H9 (cell line): Measurements from ENCODE around the gene ST6GAL1. TPM values are rescaled to one million over a fixed set of nuclear protein-coding genes. Genes with fewer than 3 reads are reported as not detected.

Experiments used
- DNase-seq: peaks from one replicate; pipeline ENCODE4 v3.0.0-alpha.2; 2017
- H2AFZ ChIP-seq: one replicate; pipeline ENCODE4 v1.6.1; 2013; ENCODE audit warnings: mild to moderate bottlenecking, low read length, control low read depth, moderate library complexity
- H2AK5ac ChIP-seq: 2 replicates; pipeline ENCODE4 v1.6.1; 2013; ENCODE audit warnings: low read length, control low read depth, mixed read lengths; ENCODE audit not compliant: insufficient read length
- H2BK120ac ChIP-seq: one replicate; pipeline ENCODE4 v1.6.1; 2013; ENCODE audit warnings: low read depth, mild to moderate bottlenecking, low read length, control low read depth, inconsistent platforms; ENCODE audit not compliant: poor library complexity, severe bottlenecking
- H2BK12ac ChIP-seq: 2 replicates; pipeline ENCODE4 v1.6.1; 2013; ENCODE audit warnings: low read length, control low read depth, mixed read lengths, low read depth; ENCODE audit not compliant: insufficient read length
- H2BK15ac ChIP-seq: 2 replicates; pipeline ENCODE4 v1.6.1; 2013; ENCODE audit warnings: low read depth, low read length, control low read depth
- H2BK20ac ChIP-seq: one replicate; pipeline ENCODE4 v1.6.1; 2013; ENCODE audit warnings: low read depth, mild to moderate bottlenecking, low read length, control low read depth, inconsistent platforms; ENCODE audit not compliant: poor library complexity, severe bottlenecking
- H2BK5ac ChIP-seq: 2 replicates; pipeline ENCODE4 v1.6.1; 2013; ENCODE audit warnings: low read length, control low read depth, mixed read lengths; ENCODE audit not compliant: insufficient read length
- H3K14ac ChIP-seq: 2 replicates; pipeline ENCODE4 v1.6.1; 2013; ENCODE audit warnings: low read length, control low read depth; ENCODE audit not compliant: insufficient read depth
- H3K18ac ChIP-seq: 2 replicates; pipeline ENCODE4 v1.6.1; 2013; ENCODE audit warnings: low read depth, mild to moderate bottlenecking, mixed read lengths, low read length, control low read depth; ENCODE audit not compliant: insufficient read length
- H3K23ac ChIP-seq: 2 replicates; pipeline ENCODE4 v1.6.1; 2013; ENCODE audit warnings: low read length, control low read depth, mixed read lengths, low read depth; ENCODE audit not compliant: insufficient read length
- H3K23me2 ChIP-seq: 2 replicates; pipeline ENCODE4 v1.6.1; 2013; ENCODE audit warnings: low read depth, mild to moderate bottlenecking, mixed read lengths, low read length, control low read depth; ENCODE audit not compliant: insufficient read length, poor library complexity, severe bottlenecking
- H3K27ac ChIP-seq: 2 replicates; pipeline ENCODE4 v1.5.1; 2013; ENCODE audit warnings: low read length, control low read depth, mixed read lengths, low read depth; ENCODE audit not compliant: insufficient read length
- H3K27me3 ChIP-seq: 2 replicates; pipeline ENCODE4 v1.6.1; 2013; ENCODE audit warnings: low read length, control low read depth, inconsistent platforms; ENCODE audit not compliant: insufficient read depth
- H3K4ac ChIP-seq: 2 replicates; pipeline ENCODE4 v1.6.1; 2013; ENCODE audit warnings: low read depth, mild to moderate bottlenecking, control low read depth, inconsistent platforms, low read length, moderate library complexity
- H3K4me1 ChIP-seq: 2 replicates; pipeline ENCODE4 v1.6.1; 2013; ENCODE audit warnings: low read length, control low read depth, inconsistent platforms; ENCODE audit not compliant: insufficient read depth
- H3K4me2 ChIP-seq: 2 replicates; pipeline ENCODE4 v1.6.1; 2013; ENCODE audit warnings: low read length, control low read depth, mixed read lengths; ENCODE audit not compliant: insufficient read length, insufficient read depth
- H3K56ac ChIP-seq: 2 replicates; pipeline ENCODE4 v1.6.1; 2013; ENCODE audit warnings: low read depth, mild to moderate bottlenecking, mixed read lengths, low read length, control low read depth; ENCODE audit not compliant: insufficient read length
- H3K79me1 ChIP-seq: 2 replicates; pipeline ENCODE4 v1.6.1; 2013; ENCODE audit warnings: low read depth, mild to moderate bottlenecking, moderate library complexity, low read length, control low read depth, inconsistent platforms; ENCODE audit not compliant: insufficient read depth, poor library complexity, severe bottlenecking
- H3K79me2 ChIP-seq: 2 replicates; pipeline ENCODE4 v1.6.1; 2013; ENCODE audit warnings: low read length, control low read depth, inconsistent platforms; ENCODE audit not compliant: insufficient read depth
- H3K9ac ChIP-seq: 2 replicates; pipeline ENCODE4 v1.6.1; 2013; ENCODE audit warnings: low read length, control low read depth, mixed read lengths; ENCODE audit not compliant: insufficient read length; ENCODE audit errors: extremely low read depth
- H3K9me3 ChIP-seq: one replicate; pipeline ENCODE4 v1.6.1; 2013; ENCODE audit warnings: low read depth, low read length, inconsistent platforms; ENCODE audit not compliant: control insufficient read depth
- H3T11ph ChIP-seq: one replicate; pipeline ENCODE4 v1.6.1; 2013; ENCODE audit warnings: mild to moderate bottlenecking, low read length, control low read depth, inconsistent platforms
- H4K20me1 ChIP-seq: one replicate; pipeline ENCODE4 v1.6.1; 2013; ENCODE audit not compliant: control insufficient read depth, insufficient read length, insufficient read depth
- H4K5ac ChIP-seq: 2 replicates; pipeline ENCODE4 v1.6.1; 2013; ENCODE audit warnings: low read depth, mild to moderate bottlenecking, mixed read lengths, low read length, control low read depth; ENCODE audit not compliant: insufficient read length
- H4K8ac ChIP-seq: replicated peaks from 2 replicates; pipeline ENCODE4 v1.6.1; 2013; ENCODE audit warnings: low read length, control low read depth, mixed read lengths, low read depth; ENCODE audit not compliant: insufficient read length
- H4K91ac ChIP-seq: 2 replicates; pipeline ENCODE4 v1.6.1; 2013; ENCODE audit warnings: low read depth, mild to moderate bottlenecking, moderate library complexity, mixed read lengths, low read length, control low read depth; ENCODE audit not compliant: insufficient read length
- H3K27ac Mint-ChIP-seq, 3 experiments: 2 replicates in 2 of 3; 3 replicates in 1 of 3; pipeline ENCODE4 v1.8.0; 2020 to 2021; ENCODE audit warnings: mixed read lengths in 3 of 3, mild to moderate bottlenecking in 1 of 3, moderate library complexity in 1 of 3
- H3K27me3 Mint-ChIP-seq: 2 replicates; pipeline ENCODE4 v1.8.0; 2021; ENCODE audit warnings: low read depth, mild to moderate bottlenecking, moderate library complexity, mixed read lengths
- H3K36me3 Mint-ChIP-seq, 3 experiments: 2 replicates in 2 of 3; 3 replicates in 1 of 3; pipeline ENCODE4 v1.8.0; 2020 to 2021; ENCODE audit warnings: low read depth in 3 of 3, mixed read lengths in 3 of 3; ENCODE audit not compliant: insufficient read depth in 1 of 3
- H3K4me1 Mint-ChIP-seq, 2 experiments: 2 replicates each; pipeline ENCODE4 v1.8.0; 2020; ENCODE audit warnings: mixed read lengths in 2 of 2
- H3K4me3 Mint-ChIP-seq, 2 experiments: 2 replicates in 1 of 2; 3 replicates in 1 of 2; pipeline ENCODE4 v1.8.0; 2020 to 2021; ENCODE audit warnings: mild to moderate bottlenecking in 2 of 2, mixed read lengths in 2 of 2, moderate library complexity in 1 of 2
- H3K9me3 Mint-ChIP-seq, 2 experiments: 2 replicates in 1 of 2; 3 replicates in 1 of 2; pipeline ENCODE4 v1.8.0; 2020; ENCODE audit warnings: mild to moderate bottlenecking in 2 of 2, mixed read lengths in 2 of 2, moderate library complexity in 1 of 2
- WGBS: extraction: QIAGEN DNeasy Blood & Tissue Kit; methylation state at CpG from one replicate; pipeline ENCODE4 v1.1.7; 2013; ENCODE audit warnings: missing lambda C conversion rate, low lambda C conversion rate, mixed read lengths; ENCODE audit not compliant: insufficient read length; ENCODE audit errors: extremely low coverage; 5-methylcytosine and 5-hydroxymethylcytosine counted together
- total RNA-seq: library from RNA; stranded (reverse); gene quantifications from 2 replicates; pipeline ENCODE4 v1.2.1, GENCODE V29; 2021
- TF ChIP-seq, protein P1 (sequence below): fragments of 200-600 bp; sonication (generic); conservative IDR thresholded peaks from 3 replicates; pipeline ENCODE4 v1.8.0; 2021; ENCODE audit warnings: antibody characterized with exemption, mild to moderate bottlenecking

The ST6GAL1 gene
- total RNA-seq, 1 experiment from 2014 or later = 139 TPM

DNA sequence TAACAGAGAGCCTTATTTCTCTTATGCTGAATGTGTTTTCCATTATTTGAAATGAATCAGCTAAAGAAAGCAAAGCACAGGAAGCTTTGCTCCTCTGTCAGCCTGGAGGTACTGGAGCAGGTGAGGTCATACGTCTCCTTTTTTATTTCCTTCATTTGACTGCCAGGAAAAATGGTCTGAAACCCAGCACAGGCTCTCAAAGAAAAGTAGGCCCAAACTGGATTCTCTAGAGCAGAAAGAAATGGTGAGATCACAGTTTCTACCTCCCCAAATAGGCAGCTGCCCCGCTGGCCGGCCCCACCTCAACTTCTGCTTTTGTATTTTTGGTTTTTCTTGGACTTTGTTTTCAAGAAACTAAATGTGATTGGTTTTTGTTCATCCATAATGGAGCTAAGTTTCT, 113.9 kb downstream of the ST6GAL1 start:
- no peak overlapping the region for H3K18ac ChIP-seq
- H3K79me2 ChIP-seq = no peaks in the 10 kb centered on the region
- Mint-ChIP-seq H3K9me3 (peaks cover 0 to 5% of the 10 kb centered on the region in 2 experiments; a peak in 2 of 5 replicates), H3K4me3 (no peak overlapping the region), H3K27ac (0 out of 7 replicates have a peak overlapping the region, but pooled peaks of 1 of the 3 experiments have one; percentile 66), H3K36me3 (peaks cover 60 to 88% (median 87%) of the 10 kb centered on the region in 3 experiments), H3K27me3 (no peaks in the 10 kb centered on the region; the same call in 1 of the 2 replicates), H3K4me1 (no peaks in the 10 kb centered on the region; a peak in 1 of 4 replicates)
- H3T11ph ChIP-seq = no peak overlapping the region
- H3K9me3 ChIP-seq = no peaks in the 10 kb centered on the region
- no peak overlapping the region for H3K56ac ChIP-seq
- H4K91ac ChIP-seq = no peak overlapping the region
- no peaks in the 10 kb centered on the region for H4K20me1 ChIP-seq
- no peak overlapping the region for H3K23ac ChIP-seq
- H4K5ac ChIP-seq = no peak overlapping the region
- no peaks in the 10 kb centered on the region for H3K4me1 ChIP-seq
- no peak for DNase-seq
- no peak overlapping the region for H3K4me2 ChIP-seq
- H3K4ac ChIP-seq = no peak overlapping the region
- no peak overlapping the region for H4K8ac ChIP-seq
- no peak overlapping the region for H2AK5ac ChIP-seq
- H3K27me3 ChIP-seq = no peaks in the 10 kb centered on the region
- H3K27ac ChIP-seq = no peak overlapping the region
- no peak overlapping the region for H2BK15ac ChIP-seq
- TF ChIP-seq, protein P1, sequence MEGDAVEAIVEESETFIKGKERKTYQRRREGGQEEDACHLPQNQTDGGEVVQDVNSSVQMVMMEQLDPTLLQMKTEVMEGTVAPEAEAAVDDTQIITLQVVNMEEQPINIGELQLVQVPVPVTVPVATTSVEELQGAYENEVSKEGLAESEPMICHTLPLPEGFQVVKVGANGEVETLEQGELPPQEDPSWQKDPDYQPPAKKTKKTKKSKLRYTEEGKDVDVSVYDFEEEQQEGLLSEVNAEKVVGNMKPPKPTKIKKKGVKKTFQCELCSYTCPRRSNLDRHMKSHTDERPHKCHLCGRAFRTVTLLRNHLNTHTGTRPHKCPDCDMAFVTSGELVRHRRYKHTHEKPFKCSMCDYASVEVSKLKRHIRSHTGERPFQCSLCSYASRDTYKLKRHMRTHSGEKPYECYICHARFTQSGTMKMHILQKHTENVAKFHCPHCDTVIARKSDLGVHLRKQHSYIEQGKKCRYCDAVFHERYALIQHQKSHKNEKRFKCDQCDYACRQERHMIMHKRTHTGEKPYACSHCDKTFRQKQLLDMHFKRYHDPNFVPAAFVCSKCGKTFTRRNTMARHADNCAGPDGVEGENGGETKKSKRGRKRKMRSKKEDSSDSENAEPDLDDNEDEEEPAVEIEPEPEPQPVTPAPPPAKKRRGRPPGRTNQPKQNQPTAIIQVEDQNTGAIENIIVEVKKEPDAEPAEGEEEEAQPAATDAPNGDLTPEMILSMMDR = no peak
- no peaks in the 10 kb centered on the region for H3K23me2 ChIP-seq
- H2AFZ ChIP-seq = no peak overlapping the region
- no CpG with 5 or more reads among the region's 3 CpGs for WGBS
- H2BK12ac ChIP-seq = no peak overlapping the region
- H3K14ac ChIP-seq = no peak overlapping the region
- no peak overlapping the region for H2BK20ac ChIP-seq
- H3K9ac ChIP-seq = no peak overlapping the region
- no peak overlapping the region for H2BK5ac ChIP-seq
- H2BK120ac ChIP-seq = no peak overlapping the region
- H3K79me1 ChIP-seq = peaks cover 5% of the 10 kb centered on the region
